Astrocyte (in vitro differentiated cells and primary cell): ENCODE data around the gene SDK1. TPM values are rescaled to one million over a fixed set of nuclear protein-coding genes. Genes with fewer than 3 reads are reported as not detected.

Source experiments
- DNase-seq: peaks from one replicate; pipeline ENCODE4 v3.0.0-alpha.2; 2010; ENCODE audit warnings: low read depth
- FAIRE-seq: peaks from 2 replicates; lab custom pipeline; 2011; peaks lifted over from hg19 to GRCh38; lab: Jason Lieb, UNC
- H2AFZ ChIP-seq: 2 replicates; pipeline ENCODE4 v1.6.0; 2012; ENCODE audit warnings: low read depth, low read length, inconsistent platforms
- H3K27ac ChIP-seq: 2 replicates; pipeline ENCODE4 v1.5.1; 2011; ENCODE audit warnings: low read depth, low read length, inconsistent platforms
- H3K27me3 ChIP-seq: 2 replicates; pipeline ENCODE4 v1.6.0; 2011; ENCODE audit warnings: low read length, inconsistent platforms; ENCODE audit not compliant: insufficient read depth
- H3K36me3 ChIP-seq: 2 replicates; pipeline ENCODE4 v1.5.1; 2011; ENCODE audit warnings: low read length, inconsistent platforms; ENCODE audit not compliant: insufficient read depth
- H3K4me1 ChIP-seq: 2 replicates; pipeline ENCODE4 v1.5.1; 2011; ENCODE audit warnings: low read length, inconsistent platforms; ENCODE audit not compliant: insufficient read depth
- H3K4me2 ChIP-seq: 2 replicates; pipeline ENCODE4 v1.6.0; 2012; ENCODE audit warnings: low read length, inconsistent platforms
- H3K4me3 ChIP-seq: 2 replicates; pipeline ENCODE4 v1.5.1; 2011; ENCODE audit warnings: low read depth, mild to moderate bottlenecking, low read length, inconsistent platforms; ENCODE audit not compliant: insufficient read depth
- H3K79me2 ChIP-seq: 2 replicates; pipeline ENCODE4 v1.6.0; 2012; ENCODE audit warnings: mild to moderate bottlenecking, low read length, inconsistent platforms; ENCODE audit not compliant: insufficient read depth
- H3K9ac ChIP-seq: 2 replicates; pipeline ENCODE4 v1.6.0; 2012; ENCODE audit warnings: mild to moderate bottlenecking, low read length, inconsistent platforms
- H3K9me3 ChIP-seq: 2 replicates; pipeline ENCODE4 v1.5.1; 2012; ENCODE audit warnings: low read depth, mild to moderate bottlenecking, low read length, inconsistent platforms; ENCODE audit not compliant: insufficient read depth
- H4K20me1 ChIP-seq: 2 replicates; pipeline ENCODE4 v1.6.0; 2012; ENCODE audit warnings: low read length, inconsistent platforms; ENCODE audit not compliant: insufficient read depth
- H3K27ac Mint-ChIP-seq: one replicate; pipeline ENCODE4 v1.8.0; 2021; ENCODE audit warnings: mild to moderate bottlenecking, mixed read lengths; ENCODE audit not compliant: unreplicated experiment
- H3K27me3 Mint-ChIP-seq: one replicate; pipeline ENCODE4 v1.8.0; 2021; ENCODE audit warnings: low read depth, mixed read lengths; ENCODE audit not compliant: unreplicated experiment
- H3K36me3 Mint-ChIP-seq: one replicate; pipeline ENCODE4 v1.8.0; 2021; ENCODE audit warnings: low read depth, mixed read lengths; ENCODE audit not compliant: unreplicated experiment
- H3K4me1 Mint-ChIP-seq: one replicate; pipeline ENCODE4 v1.8.0; 2021; ENCODE audit warnings: low read depth, mixed read lengths; ENCODE audit not compliant: unreplicated experiment
- H3K4me3 Mint-ChIP-seq: one replicate; pipeline ENCODE4 v1.8.0; 2021; ENCODE audit warnings: mild to moderate bottlenecking, moderate library complexity, mixed read lengths; ENCODE audit not compliant: unreplicated experiment
- H3K9me3 Mint-ChIP-seq: one replicate; pipeline ENCODE4 v1.8.0; 2021; ENCODE audit warnings: mild to moderate bottlenecking, mixed read lengths; ENCODE audit not compliant: unreplicated experiment
- EZH2 ChIP-seq: IDR thresholded peaks from 2 replicates; pipeline ENCODE4 v1.6.1; 2012; ENCODE audit warnings: mild to moderate bottlenecking, low read length, inconsistent platforms; ENCODE audit not compliant: insufficient read depth
- total RNA-seq: library from RNA; stranded (reverse); gene quantifications from 2 replicates; pipeline ENCODE4 v1.2.1, GENCODE V29; 2021
- TF ChIP-seq, protein P1 (sequence below): IDR thresholded peaks from 2 replicates; pipeline ENCODE4 v1.5.1; 2011; ENCODE audit warnings: low read depth, mild to moderate bottlenecking, inconsistent platforms, low read length, moderate library complexity; ENCODE audit not compliant: insufficient read depth

The SDK1 gene
- total RNA-seq, 1 donor from 2014 or later, result 4.2 TPM

DNA sequence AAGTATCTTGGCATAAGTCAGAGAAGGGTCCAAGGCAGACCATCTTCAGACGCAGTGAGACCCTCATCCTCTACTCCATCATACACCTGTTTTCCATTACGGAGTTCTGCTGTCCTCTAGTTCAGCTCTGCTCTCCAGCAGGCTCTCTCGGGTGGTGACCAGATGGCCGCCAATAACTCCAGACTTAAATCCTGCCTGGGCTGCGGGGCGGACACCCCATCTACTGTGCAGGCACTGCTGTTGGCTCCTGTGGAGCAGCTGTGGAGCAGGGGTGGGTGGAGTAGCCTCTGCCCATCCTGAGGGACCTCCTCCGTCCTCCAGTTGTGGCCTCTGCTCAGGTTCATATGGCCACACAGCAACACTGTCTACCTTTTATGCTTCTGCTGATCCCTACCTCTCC is 608.1 kb downstream of the SDK1 start:
- H3K36me3 Mint-ChIP-seq, result no peaks in the 10 kb centered on the region
- no peaks in the 10 kb centered on the region for H3K27me3 Mint-ChIP-seq
- no peak overlapping the region for H3K4me2 ChIP-seq
- H3K4me3 ChIP-seq, result no peak overlapping the region
- H3K4me1 Mint-ChIP-seq, result peaks cover 16% of the 10 kb centered on the region
- H3K27me3 ChIP-seq, result no peaks in the 10 kb centered on the region
- H2AFZ ChIP-seq, result no peak overlapping the region
- TF ChIP-seq EZH2, result no peak
- TF ChIP-seq, protein P1, sequence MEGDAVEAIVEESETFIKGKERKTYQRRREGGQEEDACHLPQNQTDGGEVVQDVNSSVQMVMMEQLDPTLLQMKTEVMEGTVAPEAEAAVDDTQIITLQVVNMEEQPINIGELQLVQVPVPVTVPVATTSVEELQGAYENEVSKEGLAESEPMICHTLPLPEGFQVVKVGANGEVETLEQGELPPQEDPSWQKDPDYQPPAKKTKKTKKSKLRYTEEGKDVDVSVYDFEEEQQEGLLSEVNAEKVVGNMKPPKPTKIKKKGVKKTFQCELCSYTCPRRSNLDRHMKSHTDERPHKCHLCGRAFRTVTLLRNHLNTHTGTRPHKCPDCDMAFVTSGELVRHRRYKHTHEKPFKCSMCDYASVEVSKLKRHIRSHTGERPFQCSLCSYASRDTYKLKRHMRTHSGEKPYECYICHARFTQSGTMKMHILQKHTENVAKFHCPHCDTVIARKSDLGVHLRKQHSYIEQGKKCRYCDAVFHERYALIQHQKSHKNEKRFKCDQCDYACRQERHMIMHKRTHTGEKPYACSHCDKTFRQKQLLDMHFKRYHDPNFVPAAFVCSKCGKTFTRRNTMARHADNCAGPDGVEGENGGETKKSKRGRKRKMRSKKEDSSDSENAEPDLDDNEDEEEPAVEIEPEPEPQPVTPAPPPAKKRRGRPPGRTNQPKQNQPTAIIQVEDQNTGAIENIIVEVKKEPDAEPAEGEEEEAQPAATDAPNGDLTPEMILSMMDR, result no peak
- FAIRE-seq (no peak), DNase-seq (no peak)
- no peaks in the 10 kb centered on the region for H3K9me3 Mint-ChIP-seq
- H3K4me1 ChIP-seq, result peaks cover 10% of the 10 kb centered on the region
- no peaks in the 10 kb centered on the region for H4K20me1 ChIP-seq
- H3K27ac Mint-ChIP-seq, result no peak overlapping the region
- no peaks in the 10 kb centered on the region for H3K36me3 ChIP-seq
- no peak overlapping the region for H3K27ac ChIP-seq
- no peaks in the 10 kb centered on the region for H3K79me2 ChIP-seq
- no peak overlapping the region for H3K4me3 Mint-ChIP-seq
- no peak overlapping the region for H3K9ac ChIP-seq
- no peaks in the 10 kb centered on the region for H3K9me3 ChIP-seq

DNA sequence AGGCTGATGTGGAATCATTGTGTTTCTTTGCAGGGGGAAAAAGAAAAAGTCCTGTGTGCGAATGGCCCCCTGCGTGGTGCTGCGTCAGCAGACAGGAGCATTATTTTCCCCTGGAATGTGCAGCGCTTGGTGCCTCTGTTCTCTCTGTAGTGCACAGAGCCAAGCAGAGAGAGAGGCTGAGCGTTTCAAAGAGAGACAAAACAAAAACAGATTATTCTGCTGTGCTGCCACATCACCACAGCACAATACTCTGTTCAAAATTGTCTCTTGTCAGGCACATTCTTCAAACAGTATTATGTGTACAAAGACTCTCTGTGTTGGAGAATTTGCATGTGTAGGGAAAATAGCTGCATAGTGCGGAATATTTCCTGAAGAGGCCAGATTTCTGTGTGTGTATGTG is 609.0 kb downstream of the SDK1 start:
- no peak for TF ChIP-seq EZH2
- TF ChIP-seq, protein P1, result no peak
- Mint-ChIP-seq H3K27me3 (no peaks in the 10 kb centered on the region), H3K4me1 (peaks cover 16% of the 10 kb centered on the region), H3K4me3 (no peak overlapping the region), H3K36me3 (no peaks in the 10 kb centered on the region), H3K9me3 (no peaks in the 10 kb centered on the region), H3K27ac (no peak overlapping the region)
- no peak for DNase-seq
- Histone ChIP-seq H3K79me2 (no peaks in the 10 kb centered on the region), H4K20me1 (no peaks in the 10 kb centered on the region), H3K9me3 (no peaks in the 10 kb centered on the region), H3K27ac (no peak overlapping the region), H3K4me3 (no peak overlapping the region), H3K27me3 (no peaks in the 10 kb centered on the region), H2AFZ (peak overlapping the region; percentile 52), H3K4me2 (peak overlapping the region; percentile 41), H3K36me3 (no peaks in the 10 kb centered on the region), H3K4me1 (peaks cover 10% of the 10 kb centered on the region), H3K9ac (no peak overlapping the region)
- no peak for FAIRE-seq

DNA sequence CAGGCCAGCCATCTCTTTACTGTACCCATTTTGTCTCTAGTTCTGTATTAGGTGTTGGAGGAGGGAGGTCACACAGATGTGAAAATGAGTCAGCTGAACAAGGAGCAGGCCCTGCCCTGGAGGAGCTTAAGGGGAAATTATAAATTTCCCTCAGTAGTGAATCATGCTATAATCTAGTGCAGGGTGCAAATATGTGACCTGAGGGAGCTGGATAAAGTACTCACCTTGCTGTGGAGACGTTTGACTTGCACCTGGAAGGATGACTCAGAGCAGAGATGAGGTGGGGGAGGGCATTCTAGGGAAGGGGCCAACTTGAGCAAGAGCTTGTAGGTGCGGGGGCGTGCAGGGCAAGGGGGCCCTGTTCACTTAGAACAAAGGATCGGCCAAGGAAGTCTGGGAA is 610.6 kb downstream of the SDK1 start:
- FAIRE-seq (no peak), DNase-seq (peak; percentile 62)
- Mint-ChIP-seq H3K27me3 (no peaks in the 10 kb centered on the region), H3K4me3 (no peak overlapping the region), H3K9me3 (no peaks in the 10 kb centered on the region), H3K36me3 (no peaks in the 10 kb centered on the region), H3K27ac (no peak overlapping the region), H3K4me1 (peaks cover 24% of the 10 kb centered on the region)
- H3K36me3 ChIP-seq, result no peaks in the 10 kb centered on the region
- peak overlapping the region; percentile 26 for H2AFZ ChIP-seq
- H3K9ac ChIP-seq, result no peak overlapping the region
- no peaks in the 10 kb centered on the region for H3K79me2 ChIP-seq
- TF ChIP-seq EZH2, result no peak
- TF ChIP-seq, protein P1, result no peak
- peaks cover 18% of the 10 kb centered on the region for H3K4me1 ChIP-seq
- no peaks in the 10 kb centered on the region for H4K20me1 ChIP-seq
- H3K27ac ChIP-seq, result peak overlapping the region; percentile 12
- H3K4me2 ChIP-seq, result peak overlapping the region; percentile 32
- no peaks in the 10 kb centered on the region for H3K9me3 ChIP-seq
- no peaks in the 10 kb centered on the region for H3K27me3 ChIP-seq
- no peak overlapping the region for H3K4me3 ChIP-seq
